Prostate gland (tissue), 2 donors: ENCODE measurements around the gene GIMAP7.

Experiments
- CTCF ChIP-seq, 4 experiments: fragments of 200-600 bp in 2 of 4; fragments of 450-650 bp in 2 of 4; sonication (generic) in 2 of 4; IDR thresholded peaks; 1 replicate in 3 of 4; 2 replicates in 1 of 4; pipeline ENCODE4 v1.5.1; 2016 to 2019; ENCODE audit warnings: antibody characterized with exemption in 4 of 4, mild to moderate bottlenecking in 2 of 4, moderate library complexity in 2 of 4
- POLR2AphosphoS5 ChIP-seq: sonication (generic); formaldehyde crosslinking; IDR thresholded peaks from one replicate; pipeline ENCODE4 v1.6.1; 2017; ENCODE audit warnings: antibody characterized with exemption

GRCh38 chr7:150556521-150557138 is 42.0 kb downstream of the GIMAP7 start:
- TF ChIP-seq POLR2AphosphoS5, result no peak
- no peak for TF ChIP-seq CTCF (IDR thresholded peaks at IDR 0.05)
